ENCODE data around the gene MATR3. TPM values are rescaled to one million over a fixed set of nuclear protein-coding genes. Genes with fewer than 3 reads are reported as not detected.
A peak's percentile ranks its signal among the peaks of the same experiment; 100 is the strongest.
"Not testable (repeated sequence)": the region's sequence is repeated elsewhere in the genome, so short reads cannot be mapped to it uniquely, and the experiment has no call there.

MATR3 gene
- total RNA-seq, 2 donors from 2014 or later: 194 to 264 TPM

DNA sequence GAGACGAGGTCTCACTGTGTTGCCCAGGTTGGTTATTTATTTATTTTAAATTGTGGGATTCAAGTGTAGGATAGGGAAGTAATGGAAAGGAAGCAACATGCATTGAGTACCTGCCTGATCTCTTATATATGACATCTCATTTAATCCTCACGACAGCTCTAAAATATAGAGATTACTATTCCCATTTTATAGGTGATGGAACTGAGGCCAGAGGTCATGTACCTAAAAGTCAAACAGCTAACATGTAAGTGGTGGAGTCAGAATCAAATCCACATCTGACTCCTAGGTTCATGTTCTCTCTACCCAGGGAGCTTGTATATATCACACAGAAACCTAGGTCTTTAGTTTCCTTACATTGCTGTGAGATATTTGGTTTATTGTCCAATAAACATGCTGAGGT, 26.1 kb upstream of the MATR3 start:
- Histone ChIP-seq H3K36me3 (no peaks in the 10 kb centered on the region), H3K4me1 (ENCODE audit: control insufficient read depth in 1 of 2, low read depth in 2 of 2) (peaks cover 0 to 11% of the 10 kb centered on the region in 2 donors), H3K27ac (no peak overlapping the region), H3K27me3 (replicated peaks; ENCODE audit: insufficient read depth) (no peaks in the 10 kb centered on the region), H3K4me3 (no peak overlapping the region), H3K9me3 (no peaks in the 10 kb centered on the region)
- ATAC-seq (ENCODE audit: insufficient number of reproducible peaks, low FRiP score, low read depth): no peak
- DNase-seq (ENCODE audit: low spot score): no peak
- TF ChIP-seq, protein P1, sequence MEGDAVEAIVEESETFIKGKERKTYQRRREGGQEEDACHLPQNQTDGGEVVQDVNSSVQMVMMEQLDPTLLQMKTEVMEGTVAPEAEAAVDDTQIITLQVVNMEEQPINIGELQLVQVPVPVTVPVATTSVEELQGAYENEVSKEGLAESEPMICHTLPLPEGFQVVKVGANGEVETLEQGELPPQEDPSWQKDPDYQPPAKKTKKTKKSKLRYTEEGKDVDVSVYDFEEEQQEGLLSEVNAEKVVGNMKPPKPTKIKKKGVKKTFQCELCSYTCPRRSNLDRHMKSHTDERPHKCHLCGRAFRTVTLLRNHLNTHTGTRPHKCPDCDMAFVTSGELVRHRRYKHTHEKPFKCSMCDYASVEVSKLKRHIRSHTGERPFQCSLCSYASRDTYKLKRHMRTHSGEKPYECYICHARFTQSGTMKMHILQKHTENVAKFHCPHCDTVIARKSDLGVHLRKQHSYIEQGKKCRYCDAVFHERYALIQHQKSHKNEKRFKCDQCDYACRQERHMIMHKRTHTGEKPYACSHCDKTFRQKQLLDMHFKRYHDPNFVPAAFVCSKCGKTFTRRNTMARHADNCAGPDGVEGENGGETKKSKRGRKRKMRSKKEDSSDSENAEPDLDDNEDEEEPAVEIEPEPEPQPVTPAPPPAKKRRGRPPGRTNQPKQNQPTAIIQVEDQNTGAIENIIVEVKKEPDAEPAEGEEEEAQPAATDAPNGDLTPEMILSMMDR (IDR thresholded peaks at IDR 0.05): no peak

DNA sequence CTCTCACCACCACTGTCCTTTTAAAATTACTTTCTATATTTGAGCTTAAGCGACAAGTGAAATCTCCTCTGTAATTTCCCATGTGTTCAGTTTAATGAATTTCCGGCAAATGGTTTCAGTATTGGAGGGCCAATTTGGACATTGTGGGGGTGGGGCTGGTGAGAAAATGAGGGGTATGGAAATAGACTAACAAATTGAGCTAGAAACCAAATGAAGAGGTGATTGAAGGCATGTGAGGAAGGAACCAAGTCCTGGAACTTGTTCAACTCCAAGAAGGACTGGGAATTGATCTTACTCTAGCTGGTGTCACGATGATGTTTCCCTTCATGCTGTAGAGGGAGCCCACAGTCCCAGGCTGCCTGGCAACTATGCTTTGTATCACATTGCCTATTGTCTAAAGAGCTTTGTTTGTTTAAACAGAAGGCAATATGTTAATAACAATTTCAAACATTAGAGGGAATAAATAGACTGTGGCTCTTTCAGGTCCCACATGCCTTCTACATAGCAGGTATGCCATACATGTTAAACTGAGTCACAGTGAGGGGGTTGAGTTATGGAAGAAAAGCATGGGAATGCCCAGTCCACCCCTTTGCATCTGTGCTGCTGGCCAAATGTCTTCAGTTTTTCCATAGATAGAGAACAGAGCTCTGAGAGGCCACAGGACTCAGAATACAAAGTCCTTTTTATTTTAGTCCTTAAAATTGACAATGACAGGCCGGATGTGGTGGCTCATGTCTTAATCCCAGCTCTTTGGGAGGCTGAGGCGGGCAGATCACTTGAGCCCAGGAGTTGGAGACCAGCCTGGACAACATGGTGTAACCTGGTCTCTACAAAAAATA, 25.0 kb upstream of the MATR3 start:
- Histone ChIP-seq H3K36me3 (no peaks in the 10 kb centered on the region), H3K4me1 (ENCODE audit: control insufficient read depth in 1 of 2, low read depth in 2 of 2) (peaks cover 5 to 19% of the 10 kb centered on the region in 2 donors), H3K9me3 (no peaks in the 10 kb centered on the region), H3K27me3 (replicated peaks; ENCODE audit: insufficient read depth) (no peaks in the 10 kb centered on the region), H3K4me3 (no peak overlapping the region), H3K27ac (no peak overlapping the region)
- TF ChIP-seq, protein P1 (IDR thresholded peaks at IDR 0.05): no peak
- DNase-seq (ENCODE audit: low spot score): no peak
- ATAC-seq (ENCODE audit: insufficient number of reproducible peaks, low FRiP score, low read depth): no peak

DNA sequence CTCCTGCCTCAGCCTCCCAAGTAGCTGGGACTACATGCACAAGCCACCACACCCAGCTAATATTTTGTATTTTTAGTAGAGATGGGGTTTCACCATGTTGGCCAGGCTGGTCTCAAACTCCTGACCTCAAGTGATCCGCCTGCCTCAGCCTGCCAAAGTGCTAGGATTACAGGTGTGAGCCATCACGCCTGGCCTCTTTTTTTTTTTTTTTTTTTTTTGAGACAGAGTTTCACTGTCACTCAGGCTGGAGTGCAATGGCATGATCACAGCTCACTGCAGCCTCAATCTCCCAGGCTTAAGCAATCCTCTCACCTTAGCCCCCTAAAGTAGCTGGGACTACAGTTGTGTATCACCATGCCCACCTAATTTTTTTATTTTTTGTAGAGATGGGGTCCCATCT, 22.8 kb upstream of the MATR3 start:
- not testable (repeated sequence) for H3K27me3 ChIP-seq (replicated peaks; ENCODE audit: insufficient read depth); ATAC-seq (ENCODE audit: insufficient number of reproducible peaks, low FRiP score, low read depth); DNase-seq (ENCODE audit: low spot score); H3K9me3 ChIP-seq; H3K36me3 ChIP-seq; H3K4me3 ChIP-seq; H3K27ac ChIP-seq
- peaks cover 10 to 25% of the 10 kb centered on the region in 2 donors for H3K4me1 ChIP-seq (ENCODE audit: control insufficient read depth in 1 of 2, low read depth in 2 of 2)

DNA sequence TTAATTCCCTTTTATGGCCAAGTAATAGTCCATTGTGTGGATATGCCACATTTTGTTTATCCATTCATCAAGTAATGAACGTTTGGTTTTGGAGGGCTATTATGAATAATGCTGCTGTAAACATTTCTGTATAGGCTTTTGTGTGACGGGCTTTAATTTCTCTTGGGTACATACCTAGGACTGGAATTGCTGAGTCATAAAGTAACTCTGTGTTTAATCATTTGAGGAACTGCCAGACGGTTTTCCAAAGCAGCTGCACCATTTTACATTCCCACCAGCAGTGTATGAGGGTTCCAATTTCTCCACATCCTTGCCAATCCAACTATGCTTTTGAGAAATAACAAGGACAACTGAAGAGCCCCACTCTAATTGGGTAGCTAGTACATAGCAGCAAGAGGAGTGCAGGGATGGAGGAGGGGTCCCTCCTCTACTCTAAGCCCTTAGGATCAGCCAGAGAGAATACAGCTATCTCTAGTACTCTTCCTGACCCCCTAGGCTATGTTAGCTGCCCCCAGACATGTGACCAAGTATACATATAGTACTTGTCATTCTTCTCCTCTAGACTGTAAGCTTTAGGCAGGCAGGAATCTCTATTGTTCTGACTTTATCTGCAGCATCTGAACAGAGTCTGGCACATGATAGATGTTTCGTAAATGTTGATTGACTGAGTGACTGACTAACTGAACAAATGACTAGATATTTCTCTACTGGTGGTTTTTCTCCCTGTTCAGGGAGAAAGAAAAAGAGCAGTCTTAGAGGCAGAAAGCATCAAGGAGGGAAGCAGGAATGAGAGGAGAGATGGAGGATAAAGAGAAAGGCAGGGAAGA, 22.1 kb upstream of the MATR3 start:
- no peak for ATAC-seq (ENCODE audit: insufficient number of reproducible peaks, low FRiP score, low read depth)
- Histone ChIP-seq H3K27me3 (replicated peaks; ENCODE audit: insufficient read depth) (no peaks in the 10 kb centered on the region), H3K27ac (no peak overlapping the region), H3K4me3 (no peak overlapping the region), H3K4me1 (ENCODE audit: control insufficient read depth in 1 of 2, low read depth in 2 of 2) (peaks cover 10 to 25% of the 10 kb centered on the region in 2 donors), H3K9me3 (no peaks in the 10 kb centered on the region), H3K36me3 (no peaks in the 10 kb centered on the region)
- DNase-seq (ENCODE audit: low spot score): no peak
- TF ChIP-seq, protein P1 (IDR thresholded peaks at IDR 0.05): no peak

DNA sequence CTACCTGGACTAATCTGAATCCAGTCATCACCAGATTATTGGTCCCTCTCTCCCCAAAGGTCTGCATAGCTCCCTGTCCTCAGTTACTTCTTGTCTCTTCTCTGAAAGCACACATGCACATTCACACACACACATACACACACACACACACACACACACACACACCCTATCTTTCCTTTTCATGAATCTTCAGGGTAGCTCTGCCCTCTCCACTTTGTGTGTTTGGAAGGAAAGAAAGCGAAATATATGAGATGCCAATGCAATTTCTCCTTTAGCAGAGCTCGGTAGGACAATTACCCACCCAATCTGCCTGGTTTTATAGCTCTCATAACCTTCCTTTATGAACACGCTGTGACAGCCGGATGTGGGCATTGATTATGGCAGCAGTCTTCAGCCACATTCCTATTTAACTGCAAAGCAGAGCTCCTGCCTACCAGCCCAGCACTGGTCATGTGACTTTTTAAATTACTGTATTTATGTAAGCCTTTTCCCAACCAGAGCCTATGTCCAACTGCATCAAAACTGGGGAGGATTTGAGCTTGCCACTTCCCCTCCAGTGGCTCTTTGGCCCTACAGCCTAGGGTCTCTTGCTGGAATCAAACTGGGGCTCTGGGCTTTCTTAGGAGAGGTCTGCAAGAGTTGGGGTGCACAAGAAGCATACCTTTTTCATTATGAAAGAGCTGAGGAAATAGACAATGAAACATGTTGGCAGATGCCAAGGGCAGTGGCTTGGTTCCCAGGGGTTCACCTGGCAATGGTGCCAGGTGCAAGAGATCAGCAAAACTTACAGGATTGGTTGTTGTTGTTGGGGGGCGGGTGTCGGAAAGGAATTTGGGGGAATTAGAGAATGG, 20.8 kb upstream of the MATR3 start:
- peak overlapping the region in 1 of 2 donors; percentile 52 for H3K27ac ChIP-seq
- H3K4me1 ChIP-seq (ENCODE audit: control insufficient read depth in 1 of 2, low read depth in 2 of 2): peaks cover 10 to 25% of the 10 kb centered on the region in 2 donors
- TF ChIP-seq, protein P1 (IDR thresholded peaks at IDR 0.05): no peak
- peak overlapping the region; percentile 80 for H3K4me3 ChIP-seq
- H3K9me3 ChIP-seq: no peaks in the 10 kb centered on the region
- H3K27me3 ChIP-seq (replicated peaks; ENCODE audit: insufficient read depth): no peaks in the 10 kb centered on the region
- ATAC-seq (ENCODE audit: insufficient number of reproducible peaks, low FRiP score, low read depth): no peak
- no peak for DNase-seq (ENCODE audit: low spot score)
- H3K36me3 ChIP-seq: no peaks in the 10 kb centered on the region
